ENCODE results near the gene PRDM10.

DNA sequence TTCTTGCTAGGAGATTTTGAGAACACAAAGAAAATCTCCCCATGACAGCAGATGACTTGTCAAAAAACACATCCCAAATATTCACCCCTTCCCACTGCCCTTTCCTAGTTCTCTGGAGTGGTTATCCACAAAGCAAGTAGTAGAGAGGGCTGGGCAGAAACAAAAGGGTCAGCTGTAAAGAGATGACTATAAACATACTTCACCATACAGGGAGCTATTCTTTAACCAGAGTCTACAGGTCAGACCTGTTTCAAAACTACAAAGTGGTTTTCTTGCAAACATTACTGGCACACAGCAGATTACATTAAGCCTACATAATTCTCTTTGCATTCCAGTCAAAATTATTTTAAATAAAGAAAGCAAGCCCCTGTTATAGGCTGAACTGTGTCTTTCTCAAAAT is 59.6 kb downstream of the PRDM10 start:
- TF ChIP-seq, protein P1, sequence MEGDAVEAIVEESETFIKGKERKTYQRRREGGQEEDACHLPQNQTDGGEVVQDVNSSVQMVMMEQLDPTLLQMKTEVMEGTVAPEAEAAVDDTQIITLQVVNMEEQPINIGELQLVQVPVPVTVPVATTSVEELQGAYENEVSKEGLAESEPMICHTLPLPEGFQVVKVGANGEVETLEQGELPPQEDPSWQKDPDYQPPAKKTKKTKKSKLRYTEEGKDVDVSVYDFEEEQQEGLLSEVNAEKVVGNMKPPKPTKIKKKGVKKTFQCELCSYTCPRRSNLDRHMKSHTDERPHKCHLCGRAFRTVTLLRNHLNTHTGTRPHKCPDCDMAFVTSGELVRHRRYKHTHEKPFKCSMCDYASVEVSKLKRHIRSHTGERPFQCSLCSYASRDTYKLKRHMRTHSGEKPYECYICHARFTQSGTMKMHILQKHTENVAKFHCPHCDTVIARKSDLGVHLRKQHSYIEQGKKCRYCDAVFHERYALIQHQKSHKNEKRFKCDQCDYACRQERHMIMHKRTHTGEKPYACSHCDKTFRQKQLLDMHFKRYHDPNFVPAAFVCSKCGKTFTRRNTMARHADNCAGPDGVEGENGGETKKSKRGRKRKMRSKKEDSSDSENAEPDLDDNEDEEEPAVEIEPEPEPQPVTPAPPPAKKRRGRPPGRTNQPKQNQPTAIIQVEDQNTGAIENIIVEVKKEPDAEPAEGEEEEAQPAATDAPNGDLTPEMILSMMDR (IDR thresholded peaks at IDR 0.05) = no peak
- no peak for TF ChIP-seq POLR2A (IDR thresholded peaks at IDR 0.05)

Data from right lobe of liver (tissue), 4 donors.